Measurements from ENCODE around the gene DNAI4. TPM values are rescaled to one million over a fixed set of nuclear protein-coding genes. Genes with fewer than 3 reads are reported as not detected.
"Not testable (repeated sequence)": the region's sequence is repeated elsewhere in the genome, so short reads cannot be mapped to it uniquely, and the experiment has no call there.

Gene DNAI4
- polyA plus RNA-seq, 1 experiment, result 2.1 TPM

DNA sequence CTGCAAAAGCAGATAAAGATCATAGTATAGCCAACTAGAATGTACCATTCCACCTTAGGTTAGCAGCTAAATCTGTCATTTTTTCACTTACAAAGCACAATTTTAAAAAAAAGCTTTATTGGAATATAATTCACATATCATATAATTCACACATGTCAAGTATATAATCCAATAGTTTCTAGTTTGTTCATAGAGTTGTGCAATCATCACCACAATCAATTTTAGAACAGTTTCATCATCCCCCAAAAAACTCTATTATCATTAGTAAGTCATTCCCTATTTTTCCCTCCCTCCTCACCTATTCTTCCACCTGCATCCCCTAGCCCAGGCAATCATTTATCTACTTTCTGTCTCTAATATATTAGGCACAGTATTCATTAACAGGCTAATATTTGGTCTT is 91.5 kb downstream of the DNAI4 start:
- ChIA-PET CTCF (no interaction called here), POLR2A (no interaction called here)
- no peak for DNase-seq (ENCODE audit: low read depth, low spot score)
- no peaks in the 10 kb centered on the region for H3K9me3 ChIP-seq (ENCODE audit: control insufficient read depth, insufficient read depth, low read length)
- H3K27me3 ChIP-seq (ENCODE audit: control insufficient read depth, insufficient read depth, low read length), result no peaks in the 10 kb centered on the region
- H3K27ac ChIP-seq (ENCODE audit: low read depth, low read length), result no peak overlapping the region
- H3K4me3 ChIP-seq (ENCODE audit: low read depth, low read length), result no peak overlapping the region
- TF ChIP-seq, protein P1, sequence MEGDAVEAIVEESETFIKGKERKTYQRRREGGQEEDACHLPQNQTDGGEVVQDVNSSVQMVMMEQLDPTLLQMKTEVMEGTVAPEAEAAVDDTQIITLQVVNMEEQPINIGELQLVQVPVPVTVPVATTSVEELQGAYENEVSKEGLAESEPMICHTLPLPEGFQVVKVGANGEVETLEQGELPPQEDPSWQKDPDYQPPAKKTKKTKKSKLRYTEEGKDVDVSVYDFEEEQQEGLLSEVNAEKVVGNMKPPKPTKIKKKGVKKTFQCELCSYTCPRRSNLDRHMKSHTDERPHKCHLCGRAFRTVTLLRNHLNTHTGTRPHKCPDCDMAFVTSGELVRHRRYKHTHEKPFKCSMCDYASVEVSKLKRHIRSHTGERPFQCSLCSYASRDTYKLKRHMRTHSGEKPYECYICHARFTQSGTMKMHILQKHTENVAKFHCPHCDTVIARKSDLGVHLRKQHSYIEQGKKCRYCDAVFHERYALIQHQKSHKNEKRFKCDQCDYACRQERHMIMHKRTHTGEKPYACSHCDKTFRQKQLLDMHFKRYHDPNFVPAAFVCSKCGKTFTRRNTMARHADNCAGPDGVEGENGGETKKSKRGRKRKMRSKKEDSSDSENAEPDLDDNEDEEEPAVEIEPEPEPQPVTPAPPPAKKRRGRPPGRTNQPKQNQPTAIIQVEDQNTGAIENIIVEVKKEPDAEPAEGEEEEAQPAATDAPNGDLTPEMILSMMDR (IDR thresholded peaks at IDR 0.05; ENCODE audit: low read depth, low read length), result no peak

DNA sequence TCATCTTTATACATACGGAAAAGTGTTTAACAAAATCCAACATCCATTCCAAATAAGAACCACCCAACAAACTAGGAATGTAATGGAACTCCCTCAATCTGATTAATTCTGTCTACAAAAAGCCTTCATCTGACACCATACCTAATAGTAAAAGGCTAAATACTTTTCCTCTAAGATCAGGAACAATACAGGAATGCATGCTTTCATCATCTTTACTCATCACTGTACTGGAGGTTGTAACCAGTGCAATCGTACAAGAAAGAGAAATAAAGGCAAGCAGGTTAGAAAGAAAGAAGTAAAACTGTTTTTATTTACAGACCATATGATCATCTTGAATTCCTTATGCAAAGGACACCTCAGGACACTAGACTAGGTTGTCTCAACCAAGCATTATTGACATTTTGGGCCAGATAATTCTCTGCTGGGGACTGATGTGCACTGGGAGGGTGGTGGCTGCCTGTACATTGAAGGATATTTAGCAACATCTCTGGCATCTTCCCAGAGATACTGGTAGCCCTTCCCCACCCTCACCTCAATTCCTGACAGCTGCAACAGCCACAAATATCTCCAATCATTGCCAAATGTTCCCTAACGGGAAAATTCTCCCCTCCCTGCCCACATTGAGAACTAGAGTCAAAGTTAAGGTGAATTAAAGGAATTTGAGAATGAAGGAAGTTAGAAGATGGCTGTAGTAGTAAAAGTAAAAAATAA is 93.0 kb downstream of the DNAI4 start:
- ChIA-PET POLR2A (no interaction called here), CTCF (no interaction called here)
- no peaks in the 10 kb centered on the region for H3K9me3 ChIP-seq (ENCODE audit: control insufficient read depth, insufficient read depth, low read length)
- no peak overlapping the region for H3K4me3 ChIP-seq (ENCODE audit: low read depth, low read length)
- H3K27me3 ChIP-seq (ENCODE audit: control insufficient read depth, insufficient read depth, low read length), result no peaks in the 10 kb centered on the region
- no peak for DNase-seq (ENCODE audit: low read depth, low spot score)
- TF ChIP-seq, protein P1 (IDR thresholded peaks at IDR 0.05; ENCODE audit: low read depth, low read length), result no peak
- no peak overlapping the region for H3K27ac ChIP-seq (ENCODE audit: low read depth, low read length)

DNA sequence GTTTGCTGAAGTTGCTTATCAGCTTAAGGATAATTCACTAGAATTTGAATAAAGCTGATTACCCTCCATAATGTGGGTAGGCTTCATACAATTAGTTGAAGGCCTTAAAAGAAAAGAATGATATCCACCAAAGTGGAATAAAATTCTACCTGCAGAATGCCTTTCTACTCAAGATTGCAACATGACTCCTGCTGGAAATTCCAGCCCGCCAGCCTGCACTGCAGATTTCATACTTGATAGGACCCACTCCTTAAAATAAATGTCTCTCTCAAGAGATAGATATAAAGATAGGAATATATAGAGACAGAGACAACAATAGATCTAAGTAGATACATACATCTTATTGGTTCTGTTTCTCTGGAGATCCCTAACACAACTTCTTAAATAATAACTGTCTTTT is 99.9 kb downstream of the DNAI4 start:
- no peaks in the 10 kb centered on the region for H3K9me3 ChIP-seq (ENCODE audit: control insufficient read depth, insufficient read depth, low read length)
- CTCF ChIA-PET, result no interaction called here

DNA sequence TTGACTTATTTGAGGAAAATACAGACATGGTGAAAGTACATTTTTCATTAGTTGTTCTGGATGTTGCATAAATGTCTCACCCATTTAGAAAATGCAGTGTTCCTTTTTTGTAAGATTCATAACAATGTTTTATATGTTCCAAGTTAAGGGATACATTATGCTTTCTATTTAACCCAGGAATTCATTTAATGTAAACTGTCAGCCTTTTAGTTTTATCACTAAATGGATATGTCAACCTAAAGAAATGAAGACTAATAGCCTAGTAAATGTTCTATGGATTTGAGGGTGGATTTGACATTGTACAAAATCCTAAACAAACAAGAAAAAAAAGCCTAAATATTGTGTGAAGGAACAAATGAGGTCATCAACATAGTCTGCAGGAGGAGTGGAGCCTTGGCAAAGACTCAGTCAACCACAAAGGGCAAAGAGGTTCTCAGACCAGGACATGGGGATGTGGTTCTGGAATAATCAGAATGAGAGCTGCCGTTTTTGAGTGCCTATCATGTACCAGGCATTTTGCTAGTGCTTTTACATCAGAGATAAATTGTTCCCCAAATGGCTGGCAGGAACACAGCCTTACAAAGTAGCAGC is 114.8 kb downstream of the DNAI4 start:
- ChIA-PET CTCF (no interaction called here), POLR2A (no interaction called here)
- H3K4me3 ChIP-seq (ENCODE audit: low read depth, low read length), result no peak overlapping the region
- no peaks in the 10 kb centered on the region for H3K9me3 ChIP-seq (ENCODE audit: control insufficient read depth, insufficient read depth, low read length)
- H3K27me3 ChIP-seq (ENCODE audit: control insufficient read depth, insufficient read depth, low read length), result peaks cover 6% of the 10 kb centered on the region
- H3K27ac ChIP-seq (ENCODE audit: low read depth, low read length), result no peak overlapping the region
- TF ChIP-seq, protein P1 (IDR thresholded peaks at IDR 0.05; ENCODE audit: low read depth, low read length), result no peak
- DNase-seq (ENCODE audit: low read depth, low spot score), result no peak

More for the DNA sequence above, 99.9 kb downstream of the DNAI4 start:
- TF ChIP-seq, protein P1 (IDR thresholded peaks at IDR 0.05; ENCODE audit: low read depth, low read length), result no peak
- no peaks in the 10 kb centered on the region for H3K27me3 ChIP-seq (ENCODE audit: control insufficient read depth, insufficient read depth, low read length)
- no peak overlapping the region for H3K4me3 ChIP-seq (ENCODE audit: low read depth, low read length)
- POLR2A ChIA-PET, result no interaction called here
- H3K27ac ChIP-seq (ENCODE audit: low read depth, low read length), result no peak overlapping the region
- DNase-seq (ENCODE audit: low read depth, low spot score), result no peak

DNA sequence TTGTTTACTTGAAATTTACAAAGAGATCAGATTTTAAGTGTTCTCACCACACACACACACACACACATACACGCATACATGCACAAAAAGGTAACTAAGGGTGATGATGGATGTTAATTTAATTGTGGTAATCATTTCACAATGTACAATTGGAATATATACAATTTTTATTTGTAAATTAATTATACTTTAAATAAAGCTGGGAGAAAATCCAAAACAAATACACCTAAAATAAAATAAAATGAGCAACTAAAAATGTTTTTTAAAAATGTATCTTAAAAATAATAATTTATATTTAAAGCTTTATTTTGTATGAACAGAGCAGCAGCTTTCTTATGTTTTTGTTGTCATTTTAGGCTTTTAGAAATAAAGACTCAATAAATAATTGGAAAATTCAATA is 115.4 kb downstream of the DNAI4 start:
- Histone ChIP-seq H3K27me3 (ENCODE audit: control insufficient read depth, insufficient read depth, low read length) (peaks cover 6% of the 10 kb centered on the region), H3K27ac (ENCODE audit: low read depth, low read length) (no peak overlapping the region), H3K4me3 (ENCODE audit: low read depth, low read length) (no peak overlapping the region), H3K9me3 (ENCODE audit: control insufficient read depth, insufficient read depth, low read length) (no peaks in the 10 kb centered on the region)
- TF ChIP-seq, protein P1 (IDR thresholded peaks at IDR 0.05; ENCODE audit: low read depth, low read length), result no peak
- ChIA-PET POLR2A (no interaction called here), CTCF (no interaction called here)
- DNase-seq (ENCODE audit: low read depth, low spot score), result no peak

DNA sequence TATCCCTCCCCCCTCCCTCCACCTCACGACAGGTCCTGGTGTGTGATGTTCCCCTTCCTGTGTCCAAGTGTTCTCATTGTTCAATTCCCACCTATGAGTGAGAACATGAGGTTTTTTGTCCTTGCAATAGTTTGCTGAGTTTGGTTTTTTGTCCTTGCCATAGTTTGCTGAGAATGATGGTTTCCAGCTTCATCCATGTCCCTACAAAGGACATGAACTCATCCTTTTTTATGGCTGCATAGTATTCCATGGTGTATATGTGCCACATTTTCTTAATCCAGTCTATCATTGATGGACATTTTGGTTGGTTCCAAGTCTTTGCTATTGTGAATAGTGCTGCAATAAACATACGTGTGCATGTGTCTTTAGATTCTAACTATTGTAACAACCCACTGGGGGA is 128.8 kb downstream of the DNAI4 start:
- H3K27me3 ChIP-seq (ENCODE audit: control insufficient read depth, insufficient read depth, low read length); H3K9me3 ChIP-seq (ENCODE audit: control insufficient read depth, insufficient read depth, low read length); H3K4me3 ChIP-seq (ENCODE audit: low read depth, low read length); H3K27ac ChIP-seq (ENCODE audit: low read depth, low read length); POLR2A ChIA-PET; DNase-seq (ENCODE audit: low read depth, low spot score); CTCF ChIA-PET: not testable (repeated sequence)

Measured in AG04450 (cell line).